HG03571 (cell line): ENCODE data around the gene CMSS1.

ENCODE experiments used
- ATAC-seq: cut with Tn5 transposase; IDR thresholded peaks from one replicate; pipeline ENCODE4 v1.9.1; 2021; ENCODE audit not compliant: unreplicated experiment

CMSS1 gene

DNA sequence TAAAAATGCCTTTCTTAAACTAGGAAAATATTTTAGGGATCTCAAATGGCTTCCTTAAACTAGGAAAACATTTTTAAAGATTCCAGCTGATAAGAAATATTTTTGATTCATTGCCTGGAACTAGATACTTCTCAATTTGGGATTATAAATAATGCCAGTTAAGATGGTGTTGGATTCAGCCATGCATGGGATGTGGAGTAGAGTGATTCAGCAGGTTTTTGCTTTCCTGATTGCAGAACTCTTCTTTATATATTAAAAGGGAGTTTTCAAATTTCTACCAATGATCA lies 281.1 kb downstream of the CMSS1 start:
- ATAC-seq, result no peak

DNA sequence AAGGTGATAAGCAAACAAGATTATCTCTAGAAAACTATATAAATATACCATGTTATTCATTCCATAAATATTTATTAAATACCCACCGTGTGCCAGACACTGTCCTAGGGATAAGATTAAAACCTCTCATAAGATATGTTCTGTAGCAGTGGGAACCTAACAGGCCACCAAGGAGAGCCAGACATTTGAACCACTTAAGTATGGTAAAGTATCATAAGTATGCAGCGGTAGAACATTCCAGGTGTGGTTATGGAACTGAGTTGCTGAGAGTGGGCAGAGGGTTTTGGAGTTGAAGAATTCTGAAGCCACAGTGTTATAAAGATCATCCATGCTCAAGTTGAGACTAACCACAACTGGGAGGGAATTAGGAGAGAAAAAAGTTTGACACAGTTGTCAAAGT lies 282.0 kb downstream of the CMSS1 start:
- ATAC-seq, result no peak

DNA sequence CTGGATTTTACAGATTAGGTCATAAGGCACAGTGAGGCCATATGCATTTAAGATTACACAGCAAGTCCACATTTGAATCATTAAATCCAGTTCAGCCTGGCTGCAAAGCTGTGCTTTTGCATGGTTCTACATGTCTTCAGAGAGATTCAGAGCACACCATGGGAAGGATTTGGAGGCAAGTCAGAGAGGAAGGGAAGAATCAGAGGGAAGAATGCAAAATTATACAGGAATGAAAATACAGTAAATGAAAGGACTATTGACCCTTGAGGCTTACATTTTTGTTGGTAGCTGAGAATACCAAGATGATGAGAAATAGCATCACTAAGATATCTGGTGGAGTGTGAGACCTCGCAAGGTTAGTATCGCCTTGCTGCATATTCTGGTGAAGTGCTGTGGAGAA lies 282.8 kb downstream of the CMSS1 start:
- no peak for ATAC-seq

DNA sequence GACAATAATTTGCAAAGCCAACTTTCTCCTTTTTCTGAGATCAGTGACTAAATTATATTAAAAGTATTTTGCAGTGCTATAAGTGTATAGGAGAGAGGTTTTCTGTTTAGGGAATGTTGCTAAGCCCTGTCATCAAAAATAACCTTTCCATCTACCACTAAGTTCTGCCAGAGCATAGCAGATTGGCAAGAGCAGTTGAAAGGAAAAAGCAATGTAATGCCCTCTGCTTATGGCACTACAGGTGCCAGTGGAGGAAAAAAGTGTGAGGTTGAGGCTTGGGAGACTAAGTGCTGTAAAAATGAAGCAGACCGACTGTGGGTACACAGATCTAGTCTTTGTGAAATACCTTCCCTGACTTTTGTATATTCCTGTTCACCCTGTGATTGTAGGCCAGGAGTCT lies 285.1 kb downstream of the CMSS1 start:
- no peak for ATAC-seq

DNA sequence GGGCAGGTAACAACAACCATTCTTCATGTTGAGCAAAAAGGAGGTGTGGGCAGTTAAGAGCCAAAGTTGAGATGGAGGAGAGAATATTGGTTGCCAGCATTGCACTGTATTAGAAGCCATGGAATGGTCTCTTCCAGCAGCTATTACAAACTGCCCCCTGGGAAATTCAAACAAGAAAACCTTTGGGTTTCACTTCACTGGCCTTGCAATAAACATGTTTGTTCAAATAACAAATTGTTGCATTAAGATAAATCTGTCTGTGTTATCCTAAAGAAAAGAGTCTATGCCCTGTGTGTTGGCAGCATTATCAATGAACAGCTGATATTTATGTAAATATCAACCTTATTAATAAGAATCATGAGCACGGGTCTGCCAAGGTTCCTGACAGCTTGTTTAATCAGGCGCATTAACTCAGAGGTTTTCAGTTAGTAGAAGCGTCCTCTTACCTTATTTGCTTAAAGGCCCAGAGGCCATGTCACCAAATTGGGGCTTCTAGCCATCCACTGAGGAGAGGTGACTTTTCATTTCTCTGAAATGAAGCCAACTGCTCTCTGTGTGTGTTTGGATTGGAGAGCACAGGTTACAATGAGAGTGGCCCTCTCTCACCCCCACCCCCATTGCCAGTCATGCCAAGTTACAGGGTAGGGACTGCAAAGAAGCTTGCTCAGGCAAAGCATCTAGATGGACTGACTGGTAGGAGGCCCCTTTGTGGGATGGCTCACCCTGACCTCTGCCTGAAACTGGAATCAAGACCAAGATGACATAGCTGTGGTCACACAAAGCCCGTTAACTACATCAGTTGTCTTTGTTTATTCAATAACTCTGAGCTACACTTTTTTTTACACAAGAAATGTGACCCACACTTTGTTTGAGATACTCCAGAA lies 286.1 kb downstream of the CMSS1 start:
- peak; percentile 83 for ATAC-seq

DNA sequence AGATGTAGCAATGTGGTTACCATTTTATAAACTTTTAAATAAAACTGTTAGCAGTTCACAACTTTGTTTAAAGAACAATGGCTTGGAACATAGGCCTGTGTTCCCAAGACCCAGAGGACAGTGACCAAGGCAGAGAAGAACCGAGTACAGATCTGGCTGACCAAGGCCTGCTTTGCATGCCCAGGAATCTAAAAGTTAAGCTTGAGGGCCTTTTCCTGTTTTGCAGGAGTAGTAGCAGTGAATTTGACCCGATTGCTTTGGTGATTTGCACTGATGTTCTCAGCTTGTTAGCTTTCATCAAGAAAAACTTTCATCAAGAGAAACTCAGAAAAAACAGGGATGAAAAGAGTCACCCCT lies 286.8 kb downstream of the CMSS1 start:
- ATAC-seq, result peak; percentile 32

DNA sequence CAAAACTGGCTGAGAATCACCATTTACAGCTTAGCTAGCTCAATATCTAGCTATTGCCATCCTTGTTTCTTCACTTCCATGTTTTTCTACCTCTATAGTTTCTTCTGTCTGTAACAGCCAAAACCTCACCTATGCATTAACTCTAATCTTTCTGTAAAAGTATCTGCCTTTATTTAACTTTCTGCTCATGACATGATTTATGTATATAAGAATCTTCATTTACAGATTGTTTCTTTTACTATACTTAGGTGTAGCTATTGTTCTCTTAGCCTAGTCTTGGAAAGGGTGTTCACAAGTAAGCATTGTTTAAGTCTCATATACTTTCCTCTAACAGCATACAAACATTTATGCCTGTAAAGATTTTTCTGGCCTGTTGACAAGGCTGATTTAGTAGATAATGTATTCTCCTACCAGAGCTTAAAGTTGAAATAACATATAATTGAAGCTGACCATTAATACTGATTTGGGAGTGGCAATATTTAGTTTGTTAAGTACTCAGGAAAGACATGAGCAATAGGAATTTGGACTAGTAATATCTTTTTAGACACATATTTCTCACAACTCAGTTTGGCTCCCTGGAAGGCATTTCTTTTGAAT lies 287.3 kb downstream of the CMSS1 start:
- no peak for ATAC-seq

DNA sequence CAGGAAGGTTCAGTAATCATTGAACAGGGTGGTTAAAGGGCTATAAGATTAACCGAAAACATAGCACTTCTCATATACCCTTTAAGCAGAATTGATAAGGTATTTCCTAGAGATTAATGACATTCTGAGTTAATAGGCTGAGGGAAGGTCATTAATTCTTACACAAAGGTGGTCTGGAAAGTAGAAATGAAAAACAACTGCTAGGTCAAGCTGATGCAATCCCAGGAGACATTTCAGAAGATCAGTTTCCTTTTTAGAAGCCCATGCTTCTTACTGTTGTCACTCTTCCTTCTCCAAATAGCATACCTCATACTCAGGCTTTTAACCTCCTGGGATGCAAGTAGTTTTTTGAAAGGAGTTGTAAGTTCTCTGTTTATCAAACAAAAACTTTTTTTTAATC lies 287.8 kb downstream of the CMSS1 start:
- ATAC-seq, result peak; percentile 36

DNA sequence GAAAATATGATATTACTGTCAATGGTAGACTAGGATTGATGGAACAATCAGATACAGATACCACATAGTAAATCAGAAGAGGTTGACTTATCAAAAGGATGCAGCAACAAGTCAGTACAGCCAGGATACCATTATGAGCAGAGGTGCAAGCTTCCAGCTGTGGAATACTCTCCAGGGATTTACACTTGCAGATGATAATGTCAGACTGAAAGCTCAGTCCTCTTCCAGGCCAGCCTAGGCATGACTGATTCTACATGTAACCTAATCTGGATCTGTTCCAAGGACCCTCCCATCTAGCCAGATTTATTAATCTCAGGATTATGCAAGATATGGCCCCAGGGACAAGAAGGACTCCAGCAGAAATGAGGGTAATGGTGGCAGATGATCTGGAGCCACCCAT lies 288.4 kb downstream of the CMSS1 start:
- no peak for ATAC-seq

DNA sequence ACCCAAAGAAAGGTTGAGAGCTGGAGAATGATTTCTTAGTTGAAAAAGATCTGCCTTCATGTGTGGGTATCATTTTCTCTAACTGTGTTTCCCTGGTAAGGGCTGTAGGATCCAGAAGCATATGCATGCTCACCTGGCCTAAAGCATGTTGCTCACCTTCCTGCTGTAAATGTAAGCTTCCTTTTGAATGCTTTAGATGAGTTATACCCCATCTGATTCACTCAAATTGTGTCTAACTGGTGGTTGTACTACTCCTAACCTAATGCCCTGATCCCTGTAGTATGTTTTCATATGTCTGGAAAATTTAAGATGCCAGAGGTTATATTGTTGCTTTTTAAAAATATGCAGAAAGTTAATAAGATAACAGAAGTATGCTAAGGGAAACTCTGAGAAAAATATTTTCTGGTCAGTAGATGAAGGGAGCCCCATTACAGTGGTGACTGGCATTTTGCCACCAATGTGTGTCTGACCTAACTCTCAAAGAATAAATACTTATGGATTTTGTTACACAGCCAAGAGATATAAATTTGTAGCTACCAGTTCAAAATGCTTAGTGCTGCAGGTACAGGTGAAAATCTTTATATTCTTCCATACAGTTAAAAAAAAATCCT lies 289.0 kb downstream of the CMSS1 start:
- ATAC-seq, result no peak

DNA sequence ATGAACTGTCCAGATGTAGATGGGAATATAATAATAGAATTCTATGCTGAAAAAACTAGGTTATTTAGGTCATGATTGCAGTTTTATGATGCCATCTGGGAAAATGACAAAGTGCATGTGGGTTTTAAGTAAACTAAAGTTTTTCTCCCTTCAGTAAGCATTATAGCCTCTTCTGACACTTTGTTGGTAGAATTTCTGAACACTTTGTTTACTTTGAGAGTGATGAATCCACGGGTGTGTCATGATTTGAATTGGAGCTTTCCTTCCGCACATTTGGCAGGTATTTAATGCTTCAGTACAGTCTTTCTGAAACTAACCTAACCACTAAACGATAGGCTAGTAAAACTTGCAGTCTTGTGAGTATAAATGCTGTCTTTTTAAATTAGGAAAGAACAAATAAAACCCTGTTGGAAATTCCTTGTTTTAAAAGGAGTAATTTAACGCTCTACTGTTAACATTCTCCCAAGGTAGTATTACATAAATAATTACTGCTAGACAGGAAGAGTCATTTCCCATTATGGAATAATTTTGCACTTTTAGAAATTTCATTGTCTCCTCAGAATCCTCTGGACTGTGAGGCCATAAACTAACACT lies 289.7 kb downstream of the CMSS1 start:
- no peak for ATAC-seq

DNA sequence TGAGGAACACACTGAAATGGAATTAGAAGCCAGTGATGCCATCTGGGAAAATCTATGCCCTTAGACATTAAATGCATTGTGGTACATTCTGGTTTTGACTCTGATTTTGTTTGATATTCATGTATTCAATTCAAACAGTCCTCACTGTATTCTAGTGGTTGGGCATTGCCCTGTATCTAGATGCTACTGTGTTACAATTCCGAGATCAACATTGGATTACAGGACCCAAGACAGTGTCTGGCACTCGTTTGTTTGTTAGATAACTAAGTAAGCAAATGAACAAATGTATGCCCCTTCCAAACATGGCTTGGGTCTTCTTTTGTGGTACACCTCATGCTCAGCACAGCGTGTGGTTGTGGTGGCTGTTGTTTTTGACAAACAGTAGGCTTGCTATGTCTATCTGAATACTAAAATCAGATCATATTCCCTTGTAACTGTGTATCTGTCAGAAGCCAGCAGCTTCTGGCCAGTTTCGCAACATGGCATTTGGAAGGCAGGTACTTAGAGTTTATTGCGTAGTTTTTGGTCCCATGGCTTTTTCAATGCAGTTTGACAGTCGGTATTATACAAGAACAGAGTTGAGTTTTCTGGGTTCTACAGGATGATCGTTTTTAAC lies 290.9 kb downstream of the CMSS1 start:
- ATAC-seq, result no peak

DNA sequence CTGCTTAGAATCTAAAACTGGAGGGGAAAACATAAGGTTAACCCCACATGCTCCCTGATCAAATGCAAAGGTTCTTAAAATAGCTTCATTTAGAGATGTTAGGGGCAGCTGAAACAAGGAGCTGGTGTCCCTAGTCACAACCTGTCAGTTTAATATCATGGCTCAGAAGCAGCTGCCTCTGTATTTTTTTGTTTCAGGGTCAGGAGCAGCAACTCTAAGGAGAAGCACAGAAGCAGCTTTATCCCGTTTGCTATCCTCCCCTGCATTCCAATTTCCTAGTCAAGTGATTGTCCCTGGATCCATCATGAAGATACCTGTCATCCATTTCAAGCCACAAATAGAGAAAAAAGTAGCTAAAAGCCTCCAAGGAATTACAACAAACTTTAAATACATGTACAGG lies 292.5 kb downstream of the CMSS1 start:
- ATAC-seq, result no peak

DNA sequence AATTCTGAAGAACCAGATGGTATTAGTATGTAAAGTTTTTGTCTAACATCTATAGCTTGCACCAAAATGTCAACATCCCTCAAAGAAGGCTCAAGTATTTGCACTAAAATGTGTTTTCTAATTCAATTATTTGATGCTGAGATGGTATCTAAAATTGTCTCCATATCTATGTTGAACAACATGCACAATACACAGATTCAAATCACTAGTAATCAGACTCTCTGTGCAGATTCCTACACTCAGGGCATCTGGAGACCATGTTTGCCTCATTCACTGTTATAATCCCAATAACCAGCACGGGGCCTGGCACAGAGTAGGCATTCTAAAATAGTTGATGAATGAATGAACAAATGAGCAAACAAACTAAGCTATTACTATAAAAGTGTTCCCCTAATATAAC lies 294.1 kb downstream of the CMSS1 start:
- ATAC-seq, result no peak

DNA sequence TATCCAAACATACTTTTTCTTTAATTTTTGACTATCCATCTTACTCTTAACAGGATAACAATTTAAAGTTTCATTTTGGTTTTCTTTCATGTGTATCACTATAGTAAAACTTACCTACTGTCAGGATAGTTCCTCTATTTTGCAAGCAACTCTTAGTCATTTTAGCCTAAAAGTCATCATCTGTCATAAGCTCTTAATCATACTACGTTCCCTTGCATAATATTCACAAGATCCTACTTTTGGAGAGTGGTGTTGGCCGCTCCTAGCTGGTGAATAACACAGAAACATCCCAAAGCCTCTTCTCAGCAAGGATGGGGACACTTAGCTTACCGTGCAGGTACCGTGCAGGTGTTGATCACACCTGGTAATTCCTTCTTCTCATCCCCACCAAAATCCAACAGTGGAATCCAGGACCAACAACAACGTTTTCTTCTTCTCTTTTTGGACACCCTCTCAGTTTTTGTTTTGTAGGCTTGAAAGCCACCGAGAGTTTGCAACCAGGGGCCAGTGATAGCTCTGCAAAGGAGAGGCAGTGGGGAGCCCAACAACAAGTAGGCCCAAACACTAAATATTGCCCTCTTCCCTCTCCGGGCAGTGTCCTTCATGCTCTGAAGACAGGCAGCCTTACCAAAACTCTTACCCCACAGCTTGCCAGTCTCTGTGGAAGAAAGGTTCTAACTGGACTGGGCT lies 296.2 kb downstream of the CMSS1 start:
- no peak for ATAC-seq

DNA sequence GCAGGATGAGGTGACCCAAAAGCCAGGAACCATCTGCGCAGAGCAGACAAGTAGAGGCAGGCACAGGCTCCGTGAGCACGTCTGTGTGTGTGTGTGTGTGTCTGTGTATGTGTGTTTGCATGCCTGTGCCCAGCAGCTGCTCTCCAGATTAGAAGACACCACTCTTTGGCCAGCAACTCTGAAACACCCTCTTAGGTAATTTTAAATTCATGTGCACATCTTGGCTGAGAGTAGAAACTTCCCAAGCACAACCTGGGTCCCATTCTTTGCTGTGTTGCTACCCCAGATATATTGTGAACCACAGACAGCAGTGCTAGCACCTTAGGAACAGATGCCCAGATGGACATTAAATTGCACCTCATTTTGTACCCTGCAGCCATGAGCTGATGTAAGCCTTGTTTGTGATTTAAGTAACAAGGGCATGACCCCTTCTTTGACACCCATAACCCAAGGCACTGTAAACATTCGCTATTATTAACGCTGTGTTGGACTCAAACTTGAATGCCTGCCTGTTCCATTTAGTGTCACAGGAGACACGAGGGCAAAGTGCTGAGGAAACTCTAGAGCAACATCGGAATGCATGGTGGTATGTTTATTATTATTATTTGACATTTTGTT lies 296.9 kb downstream of the CMSS1 start, which contains the start of gene FILIP1L:
Gene FILIP1L, minus strand, starts transcription at position 89 of the 618 bp plus-strand sequence.
- no peak for ATAC-seq

DNA sequence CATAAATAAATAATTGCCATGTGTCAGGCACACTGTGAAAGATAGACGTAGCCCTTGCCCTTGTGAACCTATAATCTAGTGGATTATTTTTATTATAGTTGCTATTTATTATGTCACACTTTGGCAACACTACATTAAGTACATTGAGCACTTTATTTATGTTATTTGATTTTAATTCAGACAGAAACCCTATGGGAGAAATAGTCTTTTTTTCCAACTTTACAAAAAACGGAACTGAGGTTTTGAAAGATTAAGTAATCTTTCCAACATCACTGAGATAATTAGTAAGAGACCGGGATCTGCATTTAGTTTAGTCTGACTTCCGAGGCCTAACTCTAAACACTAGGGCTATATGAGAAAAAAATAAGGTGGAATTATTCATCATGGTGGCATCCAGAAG lies 299.4 kb downstream of the CMSS1 start:
- no peak for ATAC-seq

DNA sequence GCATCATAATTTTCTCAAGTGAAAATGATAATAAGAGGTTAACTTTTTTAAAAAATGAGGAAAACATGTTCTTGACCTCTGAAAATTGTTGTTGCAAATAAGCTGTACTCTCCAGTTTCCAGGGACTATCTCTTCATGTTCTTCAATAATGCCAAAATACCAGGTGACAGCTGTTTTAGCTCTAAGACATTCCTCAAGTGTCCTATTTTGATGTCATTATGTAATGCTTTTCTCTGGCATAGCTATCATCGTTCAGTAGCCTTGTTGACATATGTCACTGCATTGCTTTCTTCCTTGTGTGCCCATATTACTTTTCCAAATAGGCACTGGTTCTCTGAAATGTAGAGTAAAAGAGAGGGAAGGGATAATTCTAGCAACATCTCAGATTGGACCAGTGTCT lies 302.4 kb downstream of the CMSS1 start:
- no peak for ATAC-seq

DNA sequence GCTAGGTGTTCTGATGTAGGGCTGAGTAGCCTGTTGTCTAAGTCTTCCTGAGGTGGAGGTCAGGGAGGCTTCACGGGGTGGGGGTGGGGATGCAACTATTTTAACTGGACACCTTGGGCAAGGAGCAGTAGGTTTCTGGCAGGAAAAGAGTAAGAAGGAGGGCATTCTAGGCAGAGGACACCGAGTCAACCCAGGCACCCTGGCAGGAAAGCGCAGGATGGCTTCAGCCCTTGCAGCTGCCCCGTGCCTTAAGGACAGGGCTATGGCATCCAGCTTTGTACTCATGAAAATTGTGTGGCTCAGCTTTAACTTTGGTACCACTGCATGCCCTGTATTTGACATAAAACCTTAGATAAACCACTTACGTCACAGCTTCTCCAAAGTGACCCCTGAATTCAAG lies 303.0 kb downstream of the CMSS1 start:
- no peak for ATAC-seq

DNA sequence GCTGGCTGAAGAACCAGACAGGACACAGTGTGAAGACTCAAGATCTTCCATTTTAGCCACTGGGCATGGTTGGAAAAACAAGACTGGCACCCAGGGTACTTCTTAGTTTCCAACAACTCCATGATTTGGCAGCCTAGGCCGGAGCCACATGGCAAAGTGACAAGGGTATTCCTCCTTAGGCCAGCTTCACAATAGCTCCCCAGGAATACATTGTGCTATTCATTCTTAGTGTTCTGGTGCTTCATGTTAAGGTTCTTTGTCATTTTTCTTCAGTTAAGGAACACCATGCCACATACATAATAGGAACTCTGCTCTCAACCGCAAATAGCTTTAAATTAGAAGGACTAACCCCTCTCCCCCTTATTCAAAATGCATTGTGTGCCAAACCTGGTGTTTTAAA lies 304.7 kb downstream of the CMSS1 start:
- no peak for ATAC-seq

DNA sequence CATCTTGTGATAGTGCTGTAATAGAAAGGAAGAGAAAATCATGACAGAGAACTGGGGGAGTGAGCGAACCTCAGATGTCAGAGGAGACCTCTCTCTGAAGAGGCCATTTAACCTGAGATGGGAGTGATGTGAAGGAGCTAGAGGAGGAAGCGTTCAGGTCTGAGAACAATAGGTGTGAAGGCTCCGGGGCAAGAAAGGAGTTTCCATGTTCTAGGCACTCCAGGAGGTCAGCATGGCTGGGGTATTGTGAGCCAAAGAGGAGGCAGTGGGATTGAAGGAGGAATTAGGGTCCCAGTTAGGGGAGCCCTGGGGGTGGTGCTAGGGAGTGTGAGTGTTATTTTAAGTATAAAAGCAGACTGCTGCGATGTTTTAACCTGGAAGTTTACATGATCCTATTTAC lies 305.4 kb downstream of the CMSS1 start:
- no peak for ATAC-seq
